Sigmoid colon (tissue), 7 donors: Measurements from ENCODE around the gene NAV1. TPM values are rescaled to one million over a fixed set of nuclear protein-coding genes. Genes with fewer than 3 reads are reported as not detected.
A peak's percentile ranks its signal among the peaks of the same experiment; 100 is the strongest.
"Not testable (repeated sequence)": the region's sequence is repeated elsewhere in the genome, so short reads cannot be mapped to it uniquely, and the experiment has no call there.

Experiments
- DNase-seq: peaks from one replicate; pipeline ENCODE4 v3.0.0-alpha.2; 2019
- H3K27ac ChIP-seq, 4 donors: fragments of 200-600 bp; sonication (generic); one replicate each; pipeline ENCODE4 v1.5.1; 2016 to 2019; ENCODE audit warnings: mild to moderate bottlenecking in 1 of 4
- H3K27me3 ChIP-seq, 3 donors: fragments of 200-600 bp; sonication (generic); one replicate each; pipeline ENCODE4 v1.5.1; 2019; ENCODE audit warnings: mild to moderate bottlenecking in 1 of 3
- H3K36me3 ChIP-seq, 4 donors: fragments of 200-600 bp; sonication (generic); one replicate each; pipeline ENCODE4 v1.5.1; 2016 to 2019
- H3K4me1 ChIP-seq, 4 donors: fragments of 200-600 bp; sonication (generic); one replicate each; pipeline ENCODE4 v1.5.1; 2017 to 2019
- H3K4me3 ChIP-seq, 4 donors: fragments of 200-600 bp; sonication (generic); one replicate each; pipeline ENCODE4 v1.5.1; 2017 to 2019; ENCODE audit warnings: mild to moderate bottlenecking in 2 of 4, moderate library complexity in 1 of 4
- H3K9me3 ChIP-seq, 4 donors: fragments of 200-600 bp in 3 of 4; sonication (generic) in 3 of 4; one replicate each; pipeline versions ENCODE4 v1.5.1 to v1.6.1; 2013 to 2019
- EP300 ChIP-seq, 4 donors: sonication (generic); formaldehyde crosslinking; IDR thresholded peaks; one replicate each; pipeline ENCODE4 v1.6.1; 2017; ENCODE audit warnings: antibody characterized with exemption in 4 of 4
- POLR2A ChIP-seq, 2 donors: fragments of 450-650 bp; IDR thresholded peaks; one replicate each; pipeline ENCODE4 v1.6.1; 2016; ENCODE audit warnings: antibody characterized with exemption in 2 of 2, mild to moderate bottlenecking in 2 of 2, moderate library complexity in 2 of 2
- POLR2AphosphoS5 ChIP-seq, 4 donors: sonication (generic); formaldehyde crosslinking; IDR thresholded peaks; one replicate each; pipeline ENCODE4 v1.6.1; 2017; ENCODE audit warnings: antibody characterized with exemption in 4 of 4
- WGBS, 2 donors: extraction: QIAGEN DNeasy Blood & Tissue Kit; methylation state at CpG; one replicate each; pipeline ENCODE4 v1.1.7; 2013; 5-methylcytosine and 5-hydroxymethylcytosine counted together
- intact Hi-C: fragments of 100-400 bp; cut with DNase I; formaldehyde crosslinking; loops from one replicate; pipeline ENCODE4 v1.15.1; 2023
- polyA plus RNA-seq, 3 donors: library from polyadenylated mRNA; stranded (reverse); fragments of 200-250 nt; gene quantifications; one replicate each; pipeline ENCODE4 v1.2.3, GENCODE V29; 2013
- total RNA-seq, 4 donors: library from RNA; depleted of rRNA; stranded (reverse); fragments of >200 nt; gene quantifications; one replicate each; pipeline ENCODE4 v1.1.0, GENCODE V29; 2016
- TF ChIP-seq, protein P1 (sequence below), 4 experiments: fragments of 450-650 bp in 3 of 4; fragments of 200-600 bp in 1 of 4; IDR thresholded peaks; one replicate each; pipeline ENCODE4 v1.5.1; 2016 to 2019; ENCODE audit warnings: antibody characterized with exemption in 4 of 4, mild to moderate bottlenecking in 3 of 4, moderate library complexity in 2 of 4
- donor health status: healthy with polysubstance abuse.
- donor health status: Bipolar disorder and iron deficiency.
- donor health status: healthy.

NAV1 gene
- total and polyA plus RNA-seq, 7 donors, result 1.8 to 44.9 (median 17.1) TPM

DNA sequence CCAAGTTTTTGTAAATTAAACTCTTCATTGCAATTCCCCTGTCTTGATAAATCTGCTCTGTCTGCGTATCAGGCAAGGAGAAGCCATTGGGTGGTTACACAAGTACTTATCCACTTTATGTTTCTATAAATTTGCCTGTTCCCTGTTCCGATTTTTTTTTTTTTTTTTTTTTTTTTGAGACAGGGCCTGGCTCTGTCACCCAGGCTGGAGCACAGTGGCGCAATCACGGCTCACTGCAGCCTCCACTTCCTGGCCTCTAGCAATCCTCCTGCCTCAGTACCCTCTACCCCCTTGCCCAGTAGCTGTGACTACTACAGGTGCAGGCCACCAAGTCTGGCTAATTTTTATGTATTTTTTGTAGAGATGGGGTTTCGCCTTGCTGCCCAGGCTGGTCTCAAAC, 20.9 kb upstream of the NAV1 start:
- WGBS, 2 donors, result 81 to 87% methylated on average over 5 of the region's 5 CpGs
- Histone ChIP-seq H3K9me3 (no peaks in the 10 kb centered on the region), H3K27ac (no peak overlapping the region), H3K4me3 (no peak overlapping the region), H3K36me3 (no peaks in the 10 kb centered on the region), H3K27me3 (no peaks in the 10 kb centered on the region), H3K4me1 (peaks cover 0 to 10% (median 3%) of the 10 kb centered on the region in 4 donors)
- DNase-seq, result peak; percentile 40
- TF ChIP-seq POLR2A (IDR thresholded peaks at IDR 0.05), result no peak
- no peak for TF ChIP-seq EP300 (IDR thresholded peaks at IDR 0.05)
- TF ChIP-seq, protein P1, sequence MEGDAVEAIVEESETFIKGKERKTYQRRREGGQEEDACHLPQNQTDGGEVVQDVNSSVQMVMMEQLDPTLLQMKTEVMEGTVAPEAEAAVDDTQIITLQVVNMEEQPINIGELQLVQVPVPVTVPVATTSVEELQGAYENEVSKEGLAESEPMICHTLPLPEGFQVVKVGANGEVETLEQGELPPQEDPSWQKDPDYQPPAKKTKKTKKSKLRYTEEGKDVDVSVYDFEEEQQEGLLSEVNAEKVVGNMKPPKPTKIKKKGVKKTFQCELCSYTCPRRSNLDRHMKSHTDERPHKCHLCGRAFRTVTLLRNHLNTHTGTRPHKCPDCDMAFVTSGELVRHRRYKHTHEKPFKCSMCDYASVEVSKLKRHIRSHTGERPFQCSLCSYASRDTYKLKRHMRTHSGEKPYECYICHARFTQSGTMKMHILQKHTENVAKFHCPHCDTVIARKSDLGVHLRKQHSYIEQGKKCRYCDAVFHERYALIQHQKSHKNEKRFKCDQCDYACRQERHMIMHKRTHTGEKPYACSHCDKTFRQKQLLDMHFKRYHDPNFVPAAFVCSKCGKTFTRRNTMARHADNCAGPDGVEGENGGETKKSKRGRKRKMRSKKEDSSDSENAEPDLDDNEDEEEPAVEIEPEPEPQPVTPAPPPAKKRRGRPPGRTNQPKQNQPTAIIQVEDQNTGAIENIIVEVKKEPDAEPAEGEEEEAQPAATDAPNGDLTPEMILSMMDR (IDR thresholded peaks at IDR 0.05), result no peak
- no peak for TF ChIP-seq POLR2AphosphoS5 (IDR thresholded peaks at IDR 0.05)
- intact Hi-C loops, result no loop called here

DNA sequence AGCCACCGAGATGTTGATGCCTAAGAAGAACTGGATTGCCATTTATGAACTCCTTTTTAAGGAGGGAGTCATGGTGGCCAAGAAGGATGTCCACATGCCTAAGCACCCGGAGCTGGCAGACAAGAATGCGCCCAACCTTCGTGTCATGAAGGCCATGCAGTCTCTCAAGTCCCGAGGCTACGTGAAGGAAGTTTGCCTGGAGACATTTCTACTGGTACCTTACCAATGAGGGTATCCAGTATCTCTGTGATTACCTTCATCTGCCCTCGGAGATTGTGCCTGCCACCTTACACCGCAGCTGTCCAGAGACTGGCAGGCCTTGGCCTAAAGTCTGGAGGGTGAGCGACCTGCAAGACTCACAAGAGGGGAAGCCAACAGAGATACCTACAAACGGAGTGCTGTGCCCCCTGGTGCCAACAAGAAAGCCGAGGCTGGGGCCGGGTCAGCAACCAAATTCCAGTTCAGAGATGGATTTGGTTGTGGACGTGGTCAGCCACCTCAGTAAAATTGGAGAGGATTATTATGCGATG, 18.8 kb upstream of the NAV1 start:
- DNase-seq, H3K27me3 ChIP-seq, H3K27ac ChIP-seq, H3K36me3 ChIP-seq, intact Hi-C loops, H3K4me3 ChIP-seq, H3K4me1 ChIP-seq, H3K9me3 ChIP-seq: not testable (repeated sequence)
- WGBS, 2 donors, result 81 to 89% methylated on average over 14 of the region's 14 CpGs

DNA sequence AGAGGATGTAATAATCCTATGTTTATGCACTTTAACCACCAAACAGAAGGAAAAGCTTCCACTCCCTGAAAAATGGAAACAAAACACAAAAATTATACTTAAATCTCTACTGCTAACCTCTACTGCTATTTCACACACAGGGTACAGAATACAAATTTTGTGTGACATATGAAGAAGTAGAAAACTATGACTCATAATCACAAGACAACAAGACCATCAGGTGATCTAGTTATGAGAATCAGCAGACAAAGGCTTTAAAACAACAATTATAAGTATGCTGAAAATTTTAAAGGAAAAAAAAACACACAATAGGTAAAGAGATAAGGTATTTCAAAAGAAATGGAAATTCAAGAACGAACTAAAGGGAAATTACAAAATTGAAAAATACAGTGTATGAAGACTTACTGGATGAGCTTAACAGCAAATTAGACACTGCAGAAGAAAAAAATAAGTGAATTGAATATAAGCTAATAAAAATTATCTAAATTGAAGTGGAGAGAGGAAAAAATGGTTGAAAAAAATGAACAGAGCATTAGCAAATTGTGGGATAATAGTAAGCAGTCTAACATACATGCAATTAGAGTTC, 13.6 kb upstream of the NAV1 start:
- no peak overlapping the region for H3K4me3 ChIP-seq
- TF ChIP-seq EP300 (IDR thresholded peaks at IDR 0.05) (no peak), POLR2A (IDR thresholded peaks at IDR 0.05) (no peak), POLR2AphosphoS5 (IDR thresholded peaks at IDR 0.05) (no peak)
- TF ChIP-seq, protein P1 (IDR thresholded peaks at IDR 0.05), result no peak
- H3K9me3 ChIP-seq, result no peaks in the 10 kb centered on the region
- no peaks in the 10 kb centered on the region for H3K4me1 ChIP-seq
- no peak overlapping the region for H3K27ac ChIP-seq
- no peaks in the 10 kb centered on the region for H3K27me3 ChIP-seq
- no peaks in the 10 kb centered on the region for H3K36me3 ChIP-seq
- intact Hi-C loops, result no loop called here
- DNase-seq, result no peak
- 95 to 98% methylated on average over 1 of the region's 1 CpG for WGBS, 2 donors

DNA sequence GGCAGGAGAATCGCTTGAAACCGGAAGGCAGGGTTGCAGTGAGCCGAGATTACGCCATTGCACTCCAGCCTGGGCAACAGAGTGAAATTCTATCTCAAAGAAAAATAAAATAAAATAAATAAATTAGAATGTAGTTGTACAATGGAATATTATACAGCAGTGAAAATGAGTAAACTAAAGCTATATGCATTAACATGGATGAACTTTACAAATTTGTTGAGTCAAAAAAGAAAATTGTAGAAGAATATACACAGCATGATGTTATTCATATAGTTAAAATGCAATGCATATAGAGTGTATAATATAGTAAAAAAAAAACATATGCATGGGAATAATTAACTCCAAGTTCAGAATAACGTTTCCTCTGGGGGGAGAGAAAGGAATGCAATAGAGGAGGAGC, 11.0 kb upstream of the NAV1 start:
- intact Hi-C loops, result no loop called here
- TF ChIP-seq POLR2A (IDR thresholded peaks at IDR 0.05) (no peak), POLR2AphosphoS5 (IDR thresholded peaks at IDR 0.05) (no peak), EP300 (IDR thresholded peaks at IDR 0.05) (no peak)
- TF ChIP-seq, protein P1 (IDR thresholded peaks at IDR 0.05), result no peak
- Histone ChIP-seq H3K9me3 (no peaks in the 10 kb centered on the region), H3K4me3 (no peak overlapping the region), H3K27ac (no peak overlapping the region), H3K36me3 (no peaks in the 10 kb centered on the region), H3K4me1 (peaks cover 0 to 22% (median 17%) of the 10 kb centered on the region in 4 donors), H3K27me3 (no peaks in the 10 kb centered on the region)
- 90 to 94% methylated on average over 5 of the region's 5 CpGs for WGBS, 2 donors
- DNase-seq, result no peak

DNA sequence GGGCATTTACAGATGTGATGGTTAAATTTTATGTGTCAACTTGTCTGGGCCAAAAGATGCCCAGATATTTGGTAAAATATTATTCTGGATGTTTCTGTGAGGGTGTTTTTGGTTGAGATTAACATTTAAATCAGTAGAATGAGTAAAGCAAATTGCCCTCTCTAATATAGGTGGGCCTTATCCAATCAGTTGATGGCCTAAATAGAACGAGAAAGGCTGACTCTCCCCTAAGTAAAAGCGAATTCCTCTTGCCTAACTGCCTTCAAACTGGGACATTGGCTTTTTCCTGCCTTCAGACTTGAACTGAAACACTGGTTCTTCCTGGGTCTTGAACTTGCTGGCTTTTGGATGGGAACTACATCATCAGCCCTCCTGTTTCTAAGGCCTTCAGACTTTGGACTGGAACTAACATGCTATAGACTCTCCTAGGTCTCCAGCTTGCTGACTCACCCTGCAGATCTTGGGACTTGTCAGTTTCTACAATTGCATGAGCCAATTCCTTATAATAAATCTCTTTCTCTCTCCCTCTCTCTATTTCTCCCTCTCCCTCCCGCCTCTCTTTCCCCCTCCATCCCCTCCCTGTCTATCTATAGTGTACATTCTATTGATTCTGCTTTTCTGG, 10.2 kb upstream of the NAV1 start:
- Histone ChIP-seq H3K9me3 (no peaks in the 10 kb centered on the region), H3K27me3 (no peaks in the 10 kb centered on the region), H3K4me1 (peaks cover 0 to 27% (median 24%) of the 10 kb centered on the region in 4 donors), H3K27ac (no peak overlapping the region), H3K4me3 (no peak overlapping the region), H3K36me3 (no peaks in the 10 kb centered on the region)
- TF ChIP-seq, protein P1 (IDR thresholded peaks at IDR 0.05), result no peak
- TF ChIP-seq EP300 (IDR thresholded peaks at IDR 0.05) (no peak), POLR2A (IDR thresholded peaks at IDR 0.05) (no peak), POLR2AphosphoS5 (IDR thresholded peaks at IDR 0.05) (no peak)
- intact Hi-C loops, result no loop called here
- DNase-seq, result no peak
- WGBS, 2 donors, result 73 to 89% methylated on average over 3 of the region's 3 CpGs
